IMR-90 (cell line): Measurements from ENCODE around the gene SCCPDH. TPM values are rescaled to one million over a fixed set of nuclear protein-coding genes. Genes with fewer than 3 reads are reported as not detected.

ENCODE experiments used
- ATAC-seq: fragments of 200-7000 bp; cut with Tn5 transposase; 2 replicates; pipeline ENCODE4 v1.9.1; 2020; ENCODE audit warnings: low read depth, mild to moderate bottlenecking, moderate library complexity
- BruUV-seq: library from RNA; stranded (reverse); fragments of 400-500 nt; replicated peaks from 2 replicates; lab custom pipeline; 2021; lab: Mats Ljungman, UMichigan
- CTCF ChIA-PET: fragments of 300-600 bp; formaldehyde crosslinking; extraction: SDS; loops from one replicate; lab custom pipeline; 2021; ENCODE audit warnings: antibody characterized with exemption; lab: Yijun Ruan, JAX
- POLR2A ChIA-PET: fragments of 300-600 bp; sonication (Branson Sonifier 250); formaldehyde crosslinking; loops from one replicate; lab custom pipeline; 2022; ENCODE audit warnings: antibody characterized with exemption; ENCODE audit not compliant: unreplicated experiment; lab: Charles Lee
- DNase-seq: peaks from one replicate; pipeline ENCODE4 v3.0.0; 2013
- H2AFZ ChIP-seq: replicated peaks from 2 replicates; pipeline ENCODE3; 2013; ENCODE audit warnings: low read length, mild to moderate bottlenecking; ENCODE audit not compliant: poor library complexity
- H2AK5ac ChIP-seq: 2 replicates; pipeline ENCODE4 v1.6.1; 2013; ENCODE audit warnings: low read depth, low read length, inconsistent platforms
- H2AK9ac ChIP-seq: replicated peaks from 2 replicates; pipeline ENCODE3; 2013; ENCODE audit warnings: mild to moderate bottlenecking, low read depth, low read length, moderate library complexity; ENCODE audit not compliant: poor library complexity
- H2BK120ac ChIP-seq: 2 replicates; pipeline ENCODE4 v1.6.1; 2013; ENCODE audit warnings: low read depth, low read length, inconsistent platforms
- H2BK15ac ChIP-seq: 3 replicates; pipeline ENCODE4 v1.6.1; 2013; ENCODE audit warnings: low read depth, low read length, inconsistent platforms
- H2BK20ac ChIP-seq: 2 replicates; pipeline ENCODE4 v1.6.1; 2013; ENCODE audit warnings: low read depth, mild to moderate bottlenecking, inconsistent platforms, low read length, moderate library complexity
- H2BK5ac ChIP-seq: 2 replicates; pipeline ENCODE4 v1.6.1; 2013; ENCODE audit warnings: mild to moderate bottlenecking, low read depth, low read length, inconsistent platforms; ENCODE audit not compliant: poor library complexity, severe bottlenecking
- H3K14ac ChIP-seq: replicated peaks from 2 replicates; pipeline ENCODE4 v1.6.1; 2013; ENCODE audit warnings: low read depth, low read length, inconsistent platforms
- H3K18ac ChIP-seq: 2 replicates; pipeline ENCODE4 v1.6.1; 2013; ENCODE audit warnings: low read depth, low read length, control low read depth
- H3K23ac ChIP-seq: 2 replicates; pipeline ENCODE4 v1.6.1; 2013; ENCODE audit warnings: low read depth, low read length, inconsistent platforms
- H3K27ac ChIP-seq: 2 replicates; pipeline ENCODE4 v1.5.1; 2013; ENCODE audit warnings: mild to moderate bottlenecking, control low read depth, low read length; ENCODE audit not compliant: insufficient read depth
- H3K27me3 ChIP-seq: 2 replicates; pipeline ENCODE4 v1.6.1; 2013; ENCODE audit warnings: low read length; ENCODE audit not compliant: control insufficient read depth, insufficient read depth
- H3K36me3 ChIP-seq: 2 replicates; pipeline ENCODE4 v1.6.1; 2013; ENCODE audit warnings: low read length, mixed read lengths; ENCODE audit not compliant: control insufficient read depth, insufficient read depth
- H3K4ac ChIP-seq: 2 replicates; pipeline ENCODE4 v1.6.1; 2013; ENCODE audit warnings: low read depth, low read length, inconsistent platforms
- H3K4me1 ChIP-seq: 2 replicates; pipeline ENCODE4 v1.6.1; 2013; ENCODE audit warnings: low read length, mixed read lengths; ENCODE audit not compliant: control insufficient read depth, insufficient read depth
- H3K4me2 ChIP-seq: 2 replicates; pipeline ENCODE4 v1.6.1; 2013; ENCODE audit warnings: low read depth, mild to moderate bottlenecking, control low read depth, low read length, moderate library complexity
- H3K4me3 ChIP-seq: 2 replicates; pipeline ENCODE4 v1.5.1; 2013; ENCODE audit warnings: low read depth, mild to moderate bottlenecking, control low read depth, low read length, moderate library complexity; ENCODE audit not compliant: insufficient read depth
- H3K56ac ChIP-seq: 2 replicates; pipeline ENCODE4 v1.6.1; 2013; ENCODE audit warnings: low read length, inconsistent platforms; ENCODE audit not compliant: insufficient read depth; ENCODE audit errors: extremely low read depth
- H3K79me1 ChIP-seq, 2 experiments: 2 replicates each; pipeline ENCODE4 v1.6.1; 2013; ENCODE audit warnings: low read length in 2 of 2, inconsistent platforms in 1 of 2, low read depth in 1 of 2
- H3K9ac ChIP-seq: 2 replicates; pipeline ENCODE4 v1.6.1; 2013; ENCODE audit warnings: low read depth, low read length, control low read depth
- H3K9me1 ChIP-seq: 2 replicates; pipeline ENCODE4 v1.6.1; 2013; ENCODE audit warnings: low read length, inconsistent platforms; ENCODE audit not compliant: insufficient read depth
- H3K9me3 ChIP-seq: 2 replicates; pipeline ENCODE4 v1.6.1; 2013; ENCODE audit warnings: low read length; ENCODE audit not compliant: control insufficient read depth, insufficient read depth
- H4K20me1 ChIP-seq: 2 replicates; pipeline ENCODE4 v1.6.1; 2013; ENCODE audit warnings: low read length, inconsistent platforms; ENCODE audit not compliant: insufficient read depth
- H4K5ac ChIP-seq: 2 replicates; pipeline ENCODE4 v1.6.1; 2013; ENCODE audit warnings: mild to moderate bottlenecking, low read depth, low read length, control low read depth
- H4K8ac ChIP-seq, 2 experiments: 2 replicates each; pipeline ENCODE4 v1.6.1; 2013; ENCODE audit warnings: low read depth in 2 of 2, low read length in 2 of 2, control low read depth in 1 of 2, inconsistent platforms in 1 of 2
- H4K91ac ChIP-seq: 2 replicates; pipeline ENCODE4 v1.6.1; 2013; ENCODE audit warnings: low read depth, low read length, inconsistent platforms; ENCODE audit not compliant: insufficient read depth
- BHLHE40 ChIP-seq: fragments of 150-350 bp; IDR thresholded peaks from 2 replicates; pipeline ENCODE4 v1.6.1; 2016; ENCODE audit warnings: mild to moderate bottlenecking, low read depth, low read length
- CEBPB ChIP-seq: IDR thresholded peaks from 2 replicates; pipeline ENCODE4 v1.6.1; 2012; ENCODE audit warnings: low read depth, low read length, improper control_type of control experiment
- CHD1 ChIP-seq: IDR thresholded peaks from 2 replicates; pipeline ENCODE4 v1.6.1; 2012; ENCODE audit warnings: low read depth, low read length, improper control_type of control experiment
- ELK1 ChIP-seq: fragments of 150-350 bp; IDR thresholded peaks from 2 replicates; pipeline ENCODE4 v1.6.1; 2016; ENCODE audit warnings: low read depth, mild to moderate bottlenecking, low read length, moderate library complexity, borderline replicate concordance
- MXI1 ChIP-seq: IDR thresholded peaks from 2 replicates; pipeline ENCODE4 v1.6.1; 2012; ENCODE audit warnings: low read depth, mild to moderate bottlenecking, low read length, moderate library complexity, borderline replicate concordance
- NFE2L2 ChIP-seq: fragments of 150-350 bp; IDR thresholded peaks from 2 replicates; pipeline ENCODE4 v1.6.1; 2016; ENCODE audit warnings: low read depth, mild to moderate bottlenecking, low read length
- POLR2A ChIP-seq: IDR thresholded peaks from 2 replicates; pipeline ENCODE4 v1.6.1; 2012; ENCODE audit warnings: mild to moderate bottlenecking, low read depth, low read length
- RCOR1 ChIP-seq: IDR thresholded peaks from 2 replicates; pipeline ENCODE4 v1.6.1; 2012; ENCODE audit warnings: mild to moderate bottlenecking, low read length, improper control_type of control experiment; ENCODE audit not compliant: insufficient replicate concordance
- RFX5 ChIP-seq: IDR thresholded peaks from 2 replicates; pipeline ENCODE4 v1.8.0; 2012; ENCODE audit warnings: low read depth, mild to moderate bottlenecking, low read length, moderate library complexity
- SMC3 ChIP-seq: fragments of 150-350 bp; IDR thresholded peaks from 2 replicates; pipeline ENCODE4 v1.6.1; 2016; ENCODE audit warnings: low read depth, mild to moderate bottlenecking, antibody characterized with exemption, low read length, moderate library complexity
- WGBS, 2 experiments: methylation state at CpG; one replicate each; pipeline versions ENCODE4 v1.1.5 to v1.1.7; 2013; ENCODE audit warnings: missing lambda C conversion rate in 2 of 2; ENCODE audit not compliant: insufficient read length in 1 of 2; ENCODE audit errors: extremely low coverage in 2 of 2; 5-methylcytosine and 5-hydroxymethylcytosine counted together
- dilution Hi-C: fragments of 300-500 bp; cut with HindIII; formaldehyde crosslinking; loops from one replicate; pipeline ENCODE4 v1.14.3; 2018; ENCODE audit warnings: low sequenced_read_pairs; ENCODE audit not compliant: unreplicated experiment
- in situ Hi-C: fragments of 300-500 bp; cut with MboI; formaldehyde crosslinking; loops from 3 replicates; pipeline ENCODE4 v1.14.3; 2019; ENCODE audit warnings: low sequenced_read_pairs, inconsistent platforms, mixed read lengths
- intact Hi-C: fragments of 100-400 bp; cut with micrococcal nuclease; formaldehyde crosslinking; loops from 2 replicates; pipeline ENCODE4 v1.10.0; 2022
- polyA plus RNA-seq, 3 experiments: library from polyadenylated mRNA; depleted of rRNA; stranded (reverse); fragments of >200 nt; gene quantifications; 2 replicates each; pipeline ENCODE4 v1.2.3, GENCODE V29; 2012; ENCODE audit warnings: low replicate concordance in 1 of 3
- total RNA-seq: library from RNA; depleted of rRNA; stranded (reverse); fragments of >200 nt; gene quantifications from 2 replicates; pipeline ENCODE4 v1.2.3, GENCODE V29; 2012

SCCPDH gene
- total and polyA plus RNA-seq, 2 of the 4 experiments (the other 2 are of a cell fraction), result 26.9 to 37.8 TPM

- no peak overlapping the region for H3K4me3 ChIP-seq
- H3K9me1 ChIP-seq, result peaks cover 8% of the 10 kb centered on the region
- H3K18ac ChIP-seq, result no peak overlapping the region
- 92% methylated on average over 7 of the region's 18 CpGs; no CpG with 5 or more reads in 1 of the 2 experiments for WGBS, 2 experiments
- intact Hi-C loops, result no loop called here
- no peak overlapping the region for H4K5ac ChIP-seq
- in situ Hi-C loops, result loop anchor here (25.0 kb wide), 1 partner anchor 1517 kb away; the partner anchor contains the start of gene KIF26B
- H3K9me3 ChIP-seq, result no peaks in the 10 kb centered on the region
- H2BK20ac ChIP-seq, result no peak overlapping the region
- no peak overlapping the region for H3K14ac ChIP-seq
- no peak overlapping the region for H3K56ac ChIP-seq
- no peak overlapping the region for H2AK9ac ChIP-seq
- H2BK5ac ChIP-seq, result no peak overlapping the region
- no TSS peak for BruUV-seq
- H2AK5ac ChIP-seq, result no peak overlapping the region
- H4K8ac ChIP-seq, result no peak overlapping the region
- no peaks in the 10 kb centered on the region for H3K27me3 ChIP-seq
- CTCF ChIA-PET, result interaction anchor here (0.6 kb wide), 1 partner anchor 23 kb away, joined by 4 read pairs; no protein-coding TSS in a partner anchor
- no peak overlapping the region for H2BK15ac ChIP-seq
- H2BK120ac ChIP-seq, result peak overlapping the region; percentile 48; the same call in 1 of the 2 replicates
- no peak overlapping the region for H3K23ac ChIP-seq
- H3K9ac ChIP-seq, result no peak overlapping the region
- no peak for ATAC-seq
- peak overlapping the region; percentile 4 for H2AFZ ChIP-seq
- no peak overlapping the region for H3K4ac ChIP-seq
- POLR2A ChIA-PET, result no interaction called here
- H3K27ac ChIP-seq, result no peak overlapping the region
- dilution Hi-C loops, result no loop called here
- H4K20me1 ChIP-seq, result no peaks in the 10 kb centered on the region
- peaks cover 4% of the 10 kb centered on the region; the same call in 1 of the 2 replicates for H3K4me1 ChIP-seq
- no peaks in the 10 kb centered on the region; a peak in 1 of 4 replicates for H3K79me1 ChIP-seq
- no peak overlapping the region for H3K4me2 ChIP-seq
- no peak for TF ChIP-seq POLR2A
- TF ChIP-seq SMC3, result no peak
- TF ChIP-seq RFX5, result no peak
- TF ChIP-seq ELK1, result no peak
- TF ChIP-seq NFE2L2, result no peak
- TF ChIP-seq CHD1, result no peak
- no peak for TF ChIP-seq MXI1
- TF ChIP-seq CEBPB, result no peak
- TF ChIP-seq RCOR1, result no peak
- no peak for TF ChIP-seq BHLHE40
- no peak for DNase-seq
- no peaks in the 10 kb centered on the region for H3K36me3 ChIP-seq
- no peak overlapping the region for H4K91ac ChIP-seq
Measured at GRCh38 chr1:246678816-246679793, 45.1 kb upstream of the SCCPDH start.
